ENCODE data around the gene GLT1D1.

Gene GLT1D1

DNA sequence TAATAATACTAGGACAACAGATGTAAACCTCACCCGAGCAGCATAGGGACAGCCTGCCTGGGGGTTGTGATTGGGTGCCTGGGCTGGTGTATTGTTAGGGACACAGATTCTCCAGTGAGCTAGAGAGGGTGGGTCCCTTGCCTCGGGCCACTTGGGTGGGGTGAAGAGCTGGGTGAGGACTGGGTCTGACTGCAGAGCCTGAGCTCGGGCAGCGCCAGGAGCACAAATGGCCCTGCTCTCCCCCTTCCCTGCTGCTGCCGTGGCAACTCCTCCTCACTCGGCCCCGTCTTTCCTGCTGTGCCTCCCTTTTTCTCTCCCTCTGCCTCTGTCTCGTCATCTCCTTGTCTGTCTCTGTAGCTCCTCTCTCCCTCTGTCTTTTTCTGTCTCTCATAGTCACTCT lies 115.4 kb downstream of the GLT1D1 start:
- TF ChIP-seq CTCF (IDR thresholded peaks at IDR 0.05; ENCODE audit: borderline replicate concordance, control extremely low read depth, extremely low read depth, insufficient read depth, missing control alignments), result no peak
- in situ Hi-C loops (cut with MboI; ENCODE audit: low sequenced_read_pairs, unreplicated experiment), result no loop called here
- DNase-seq (ENCODE audit: low spot score), result no peak

DNA sequence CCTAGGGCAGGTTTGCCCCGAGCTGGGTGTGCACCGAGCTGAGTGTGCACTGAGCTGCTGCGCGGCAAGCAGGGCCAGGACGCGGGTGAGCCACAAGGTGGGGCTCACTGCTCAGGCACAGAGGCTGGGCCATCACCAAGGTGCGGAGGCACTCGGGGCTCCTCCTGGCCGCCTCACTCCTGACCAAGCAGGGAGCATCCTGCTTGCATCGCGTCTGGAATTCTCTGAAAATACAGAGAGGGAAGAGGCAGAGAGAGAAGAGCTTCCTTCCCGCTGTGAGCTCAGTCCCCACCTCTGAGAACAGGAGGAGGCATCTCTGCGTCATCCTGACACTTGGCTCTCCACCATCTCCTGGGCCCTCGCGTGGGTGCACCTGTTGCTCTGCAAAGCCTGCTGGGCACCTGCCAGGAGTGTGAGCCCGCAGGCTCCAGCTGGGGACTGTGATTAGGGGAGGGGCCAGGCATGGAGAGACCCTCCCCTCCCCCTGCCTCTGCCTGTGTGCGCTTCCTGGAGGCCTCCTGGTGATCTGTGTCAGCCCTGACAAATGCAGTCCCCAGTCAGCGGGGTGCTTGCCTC lies 116.3 kb downstream of the GLT1D1 start:
- peak; percentile 82 for TF ChIP-seq CTCF (IDR thresholded peaks at IDR 0.05; ENCODE audit: borderline replicate concordance, control extremely low read depth, extremely low read depth, insufficient read depth, missing control alignments)
- DNase-seq (ENCODE audit: low spot score), result peak; percentile 85
- in situ Hi-C loops (cut with MboI; ENCODE audit: low sequenced_read_pairs, unreplicated experiment), result no loop called here

DNA sequence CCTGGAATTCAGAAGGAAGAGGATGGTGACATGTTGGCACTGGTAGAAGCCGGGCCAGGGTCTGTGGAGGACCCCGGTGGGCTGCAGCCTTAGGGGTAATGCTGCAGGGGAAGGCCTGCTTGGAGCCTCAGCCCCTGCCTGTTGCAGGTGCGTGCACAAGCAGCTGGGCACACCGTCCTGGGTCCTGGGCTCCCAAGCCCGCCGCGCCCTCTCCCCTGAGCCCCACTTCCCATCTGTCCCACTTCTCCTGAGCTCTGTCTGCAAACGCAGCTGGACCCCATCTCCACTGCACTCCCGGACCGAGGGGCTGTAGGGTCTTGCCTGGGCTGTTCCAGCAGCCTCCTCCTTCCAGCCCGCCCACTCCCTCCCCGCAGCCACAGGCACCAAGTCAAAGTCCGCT lies 116.8 kb downstream of the GLT1D1 start:
- TF ChIP-seq CTCF (IDR thresholded peaks at IDR 0.05; ENCODE audit: borderline replicate concordance, control extremely low read depth, extremely low read depth, insufficient read depth, missing control alignments), result no peak
- in situ Hi-C loops (cut with MboI; ENCODE audit: low sequenced_read_pairs, unreplicated experiment), result no loop called here
- DNase-seq (ENCODE audit: low spot score), result no peak

DNA sequence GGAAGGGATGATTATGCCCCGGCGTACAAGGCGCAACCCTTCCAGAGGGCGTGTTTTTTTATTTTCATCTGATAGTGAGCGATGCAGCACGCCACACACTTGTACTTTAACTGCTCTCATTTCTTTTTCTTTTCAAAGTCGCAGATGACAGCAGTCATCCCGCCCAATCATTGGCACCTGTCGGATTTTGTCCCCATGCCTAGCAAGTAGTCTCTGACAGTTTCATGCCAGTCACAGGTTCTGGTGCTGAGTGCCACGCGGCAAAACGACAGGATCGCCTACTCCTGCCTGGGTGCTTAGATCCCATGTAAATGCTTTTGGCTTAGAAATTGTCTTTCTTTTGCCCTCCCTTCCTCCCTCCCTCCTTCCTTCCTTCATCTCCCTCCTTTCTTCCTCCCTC lies 117.7 kb downstream of the GLT1D1 start:
- TF ChIP-seq CTCF (IDR thresholded peaks at IDR 0.05; ENCODE audit: borderline replicate concordance, control extremely low read depth, extremely low read depth, insufficient read depth, missing control alignments), result no peak
- in situ Hi-C loops (cut with MboI; ENCODE audit: low sequenced_read_pairs, unreplicated experiment), result no loop called here
- DNase-seq (ENCODE audit: low spot score), result no peak

GRCh38 chr12:128971802-128972201 lies 118.5 kb downstream of the GLT1D1 start:
- DNase-seq (ENCODE audit: low spot score), result no peak
- no peak for TF ChIP-seq CTCF (IDR thresholded peaks at IDR 0.05; ENCODE audit: borderline replicate concordance, control extremely low read depth, extremely low read depth, insufficient read depth, missing control alignments)
- in situ Hi-C loops (cut with MboI; ENCODE audit: low sequenced_read_pairs, unreplicated experiment), result no loop called here

DNA sequence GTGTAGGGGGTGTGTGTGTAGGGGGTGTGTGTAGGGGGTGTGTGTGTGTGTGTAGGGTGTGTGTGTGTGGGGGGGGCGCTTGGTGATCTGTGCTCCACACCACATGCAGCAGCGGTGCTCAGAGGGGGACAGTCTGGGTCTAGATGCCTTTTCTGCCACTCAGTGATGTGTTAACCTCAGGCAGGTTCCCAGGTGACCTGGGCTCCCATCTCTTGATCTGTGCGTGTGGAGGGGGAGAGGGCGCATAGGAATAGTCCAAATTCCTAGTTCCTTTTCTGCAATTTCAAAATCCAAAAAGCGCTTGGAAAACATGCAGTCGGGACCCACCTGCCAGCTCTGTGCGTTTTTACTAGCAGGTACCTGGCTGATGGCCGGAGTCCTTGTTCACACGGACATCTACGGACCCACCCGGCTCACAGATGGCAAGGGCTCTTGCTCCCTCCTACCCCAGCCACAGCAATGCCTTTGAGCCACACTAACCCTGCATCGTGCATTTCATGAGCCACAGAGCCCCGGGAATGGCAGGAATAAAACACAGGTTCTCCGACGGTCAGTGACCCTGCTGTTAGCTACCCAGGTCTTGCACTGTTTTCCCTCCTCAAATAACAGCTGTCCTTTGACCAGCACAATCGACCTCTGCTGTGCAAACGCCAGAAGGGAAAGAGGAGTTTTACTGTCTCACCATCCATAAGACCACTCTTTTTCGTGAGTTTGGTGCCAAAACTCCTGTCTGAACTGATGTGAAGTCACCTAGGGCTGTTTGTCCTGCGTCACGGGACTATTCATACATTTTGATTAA lies 120.8 kb downstream of the GLT1D1 start:
- DNase-seq (ENCODE audit: low spot score), result no peak
- TF ChIP-seq CTCF (IDR thresholded peaks at IDR 0.05; ENCODE audit: borderline replicate concordance, control extremely low read depth, extremely low read depth, insufficient read depth, missing control alignments), result no peak
- in situ Hi-C loops (cut with MboI; ENCODE audit: low sequenced_read_pairs, unreplicated experiment), result no loop called here
